Loucy (cell line): ENCODE results near the gene ATP6V0A4.

Experiments
- H2AFZ ChIP-seq: fragments of 200-600 bp; sonication (generic); 2 replicates; pipeline ENCODE4 v1.6.0; 2016; ENCODE audit warnings: antibody characterized with exemption, mild to moderate bottlenecking, low read length, moderate library complexity
- H3F3A ChIP-seq: fragments of 200-600 bp; 2 replicates; pipeline ENCODE4 v1.6.0; 2016; ENCODE audit warnings: antibody characterized with exemption, low read depth, mild to moderate bottlenecking
- H3K27me3 ChIP-seq: fragments of 200-600 bp; sonication (generic); 2 replicates; pipeline ENCODE4 v1.6.1; 2014; ENCODE audit warnings: low read length, mild to moderate bottlenecking; ENCODE audit not compliant: insufficient read depth, poor library complexity, severe bottlenecking
- H3K36me3 ChIP-seq: fragments of 200-600 bp; sonication (generic); 2 replicates; pipeline ENCODE4 v1.6.1; 2016; ENCODE audit warnings: low read length; ENCODE audit not compliant: insufficient read depth
- H3K4me1 ChIP-seq: fragments of 200-600 bp; sonication (generic); 2 replicates; pipeline ENCODE4 v1.5.1; 2014; ENCODE audit warnings: low read length, mild to moderate bottlenecking; ENCODE audit not compliant: insufficient read depth, poor library complexity, severe bottlenecking
- H3K4me2 ChIP-seq: fragments of 200-600 bp; sonication (generic); 2 replicates; pipeline ENCODE4 v1.6.0; 2014; ENCODE audit warnings: antibody characterized with exemption, low read length, low read depth, mild to moderate bottlenecking; ENCODE audit not compliant: poor library complexity, severe bottlenecking
- H3K4me3 ChIP-seq: fragments of 200-600 bp; sonication (generic); 2 replicates; pipeline ENCODE4 v1.5.1; 2014; ENCODE audit warnings: low read length, mild to moderate bottlenecking, mixed read lengths; ENCODE audit not compliant: poor library complexity, severe bottlenecking
- H3K79me2 ChIP-seq: fragments of 200-600 bp; sonication (generic); 2 replicates; pipeline ENCODE4 v1.6.1; 2014; ENCODE audit warnings: low read length; ENCODE audit not compliant: insufficient read depth
- H3K9ac ChIP-seq: fragments of 200-600 bp; sonication (generic); 2 replicates; pipeline ENCODE4 v1.6.0; 2014; ENCODE audit warnings: mild to moderate bottlenecking, low read depth, low read length, moderate library complexity; ENCODE audit not compliant: poor library complexity, severe bottlenecking
- H3K9me2 ChIP-seq: fragments of 200-600 bp; sonication (generic); replicated peaks from 2 replicates; pipeline ENCODE4 v1.6.1; 2016; ENCODE audit warnings: low read depth, low read length, mixed read lengths
- H3K9me3 ChIP-seq: fragments of 200-600 bp; sonication (generic); 2 replicates; pipeline ENCODE4 v1.6.1; 2014; ENCODE audit warnings: mild to moderate bottlenecking, antibody characterized with exemption, low read length, low read depth; ENCODE audit not compliant: insufficient read depth
- H4K20me1 ChIP-seq: fragments of 200-600 bp; sonication (generic); 2 replicates; pipeline ENCODE4 v1.6.0; 2014; ENCODE audit warnings: antibody characterized with exemption, low read length, mild to moderate bottlenecking; ENCODE audit not compliant: insufficient read depth, poor library complexity, severe bottlenecking
- EZH2phosphoT487 ChIP-seq: fragments of 200-600 bp; IDR thresholded peaks from 2 replicates; pipeline ENCODE4 v1.6.1; 2018; ENCODE audit warnings: antibody characterized with exemption, mild to moderate bottlenecking, moderate library complexity, borderline replicate concordance
- TF ChIP-seq, protein P1 (sequence below): fragments of 200-600 bp; sonication (generic); conservative IDR thresholded peaks from 2 replicates; pipeline ENCODE4 v1.5.1; 2014; ENCODE audit warnings: mild to moderate bottlenecking, antibody characterized with exemption, low read length

Gene ATP6V0A4

DNA sequence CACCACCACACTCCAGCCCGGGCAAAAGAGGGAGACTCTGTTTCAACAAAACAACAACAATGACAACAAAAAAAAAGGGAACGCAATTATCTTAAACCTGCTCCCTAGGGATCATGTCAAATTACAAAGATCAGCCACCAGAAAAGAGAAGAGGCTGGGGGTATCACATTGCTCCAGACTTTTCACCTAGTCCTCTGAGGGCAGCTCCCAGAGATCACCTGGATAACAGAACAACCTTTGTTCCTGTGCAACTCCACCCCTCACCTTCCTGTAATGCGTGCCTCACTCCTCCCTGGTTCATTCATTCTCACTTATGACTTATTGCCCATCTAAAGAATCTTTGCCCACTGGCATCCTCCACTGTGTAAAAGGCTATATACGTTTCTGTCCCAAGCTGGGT lies 128.6 kb downstream of the ATP6V0A4 start:
- no peaks in the 10 kb centered on the region for H3K27me3 ChIP-seq
- H3K4me1 ChIP-seq = peaks cover 37% of the 10 kb centered on the region
- no peaks in the 10 kb centered on the region for H3K36me3 ChIP-seq
- H3K9me3 ChIP-seq = no peaks in the 10 kb centered on the region
- TF ChIP-seq, protein P1, sequence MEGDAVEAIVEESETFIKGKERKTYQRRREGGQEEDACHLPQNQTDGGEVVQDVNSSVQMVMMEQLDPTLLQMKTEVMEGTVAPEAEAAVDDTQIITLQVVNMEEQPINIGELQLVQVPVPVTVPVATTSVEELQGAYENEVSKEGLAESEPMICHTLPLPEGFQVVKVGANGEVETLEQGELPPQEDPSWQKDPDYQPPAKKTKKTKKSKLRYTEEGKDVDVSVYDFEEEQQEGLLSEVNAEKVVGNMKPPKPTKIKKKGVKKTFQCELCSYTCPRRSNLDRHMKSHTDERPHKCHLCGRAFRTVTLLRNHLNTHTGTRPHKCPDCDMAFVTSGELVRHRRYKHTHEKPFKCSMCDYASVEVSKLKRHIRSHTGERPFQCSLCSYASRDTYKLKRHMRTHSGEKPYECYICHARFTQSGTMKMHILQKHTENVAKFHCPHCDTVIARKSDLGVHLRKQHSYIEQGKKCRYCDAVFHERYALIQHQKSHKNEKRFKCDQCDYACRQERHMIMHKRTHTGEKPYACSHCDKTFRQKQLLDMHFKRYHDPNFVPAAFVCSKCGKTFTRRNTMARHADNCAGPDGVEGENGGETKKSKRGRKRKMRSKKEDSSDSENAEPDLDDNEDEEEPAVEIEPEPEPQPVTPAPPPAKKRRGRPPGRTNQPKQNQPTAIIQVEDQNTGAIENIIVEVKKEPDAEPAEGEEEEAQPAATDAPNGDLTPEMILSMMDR = no peak
- no peak for TF ChIP-seq EZH2phosphoT487
- no peaks in the 10 kb centered on the region for H3F3A ChIP-seq
- no peaks in the 10 kb centered on the region for H3K9me2 ChIP-seq
- no peak overlapping the region for H3K4me3 ChIP-seq
- H4K20me1 ChIP-seq = no peaks in the 10 kb centered on the region
- H3K9ac ChIP-seq = no peak overlapping the region
- no peak overlapping the region for H2AFZ ChIP-seq
- H3K4me2 ChIP-seq = no peak overlapping the region
- no peaks in the 10 kb centered on the region for H3K79me2 ChIP-seq

DNA sequence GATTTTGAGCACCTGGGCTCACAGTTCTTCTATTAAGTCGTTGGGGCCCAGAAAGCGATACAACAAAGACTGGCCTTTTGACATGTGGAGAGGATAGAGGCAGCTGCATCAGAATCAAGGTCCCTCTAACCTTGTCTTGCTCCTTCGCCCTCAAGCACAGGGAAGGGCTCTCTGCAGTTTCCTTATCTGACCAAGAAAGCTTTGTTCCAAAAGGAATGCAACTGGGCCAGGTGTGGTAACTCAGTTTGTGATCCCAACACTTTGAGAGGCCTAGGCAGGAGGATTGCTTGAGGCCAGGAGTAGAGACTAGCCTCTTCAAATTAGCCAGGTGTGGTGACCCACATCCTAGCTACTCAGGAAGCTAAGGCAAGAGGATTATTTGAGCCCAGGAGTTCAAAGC lies 129.1 kb downstream of the ATP6V0A4 start:
- Histone ChIP-seq H3K79me2 (no peaks in the 10 kb centered on the region), H3K9me2 (no peaks in the 10 kb centered on the region)

DNA sequence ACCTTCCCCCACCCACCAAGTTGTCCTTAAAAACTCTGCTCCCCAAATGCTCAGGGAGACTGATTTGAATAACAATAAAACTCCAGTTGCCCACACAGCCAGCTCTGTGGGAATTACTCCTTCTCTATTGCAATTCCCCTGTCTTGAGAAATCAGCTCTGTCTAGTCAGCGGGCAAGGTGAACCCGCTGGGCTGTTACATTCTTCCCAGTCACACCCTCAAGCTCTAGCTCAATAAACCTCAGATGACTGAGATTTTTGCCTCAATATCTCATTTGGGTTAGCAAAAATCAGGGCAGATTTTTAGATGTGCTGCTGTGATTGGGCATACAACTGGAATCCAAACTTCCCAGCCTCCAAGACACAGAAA lies 129.8 kb downstream of the ATP6V0A4 start:
- Histone ChIP-seq H3K9me2 (no peaks in the 10 kb centered on the region), H3K9me3 (no peaks in the 10 kb centered on the region), H3K4me3 (no peak overlapping the region), H4K20me1 (no peaks in the 10 kb centered on the region), H3F3A (no peaks in the 10 kb centered on the region), H3K4me2 (no peak overlapping the region), H3K27me3 (no peaks in the 10 kb centered on the region), H3K9ac (no peak overlapping the region), H3K36me3 (no peaks in the 10 kb centered on the region), H3K4me1 (peaks cover 37% of the 10 kb centered on the region), H2AFZ (no peak overlapping the region), H3K79me2 (no peaks in the 10 kb centered on the region)
- no peak for TF ChIP-seq EZH2phosphoT487
- TF ChIP-seq, protein P1 = no peak

More for the DNA sequence above, 129.1 kb downstream of the ATP6V0A4 start:
- Histone ChIP-seq H3K27me3 (no peaks in the 10 kb centered on the region), H3K9me3 (no peaks in the 10 kb centered on the region), H3F3A (no peaks in the 10 kb centered on the region), H3K9ac (no peak overlapping the region), H2AFZ (no peak overlapping the region), H3K4me2 (no peak overlapping the region), H3K4me1 (peaks cover 37% of the 10 kb centered on the region), H3K36me3 (no peaks in the 10 kb centered on the region), H3K4me3 (no peak overlapping the region), H4K20me1 (no peaks in the 10 kb centered on the region)
- no peak for TF ChIP-seq EZH2phosphoT487
- TF ChIP-seq, protein P1 = no peak
